Thyroid gland (tissue), 4 donors: ENCODE data around the gene AMACR. TPM values are rescaled to one million over a fixed set of nuclear protein-coding genes. Genes with fewer than 3 reads are reported as not detected.

Experiments used
- DNase-seq, 2 donors: peaks; one replicate each; pipeline ENCODE4 v3.0.0-alpha.2; 2019
- H3K27ac ChIP-seq, 3 donors: fragments of 200-600 bp; sonication (generic); 1 replicate in 2 of 3; 2 replicates in 1 of 3; pipeline ENCODE4 v1.5.1; 2016 to 2019; ENCODE audit warnings: mild to moderate bottlenecking in 1 of 3, moderate library complexity in 1 of 3
- H3K27me3 ChIP-seq: fragments of 200-600 bp; sonication (generic); one replicate; pipeline ENCODE4 v1.5.1; 2019
- H3K36me3 ChIP-seq, 2 donors: fragments of 200-600 bp; sonication (generic); one replicate each; pipeline ENCODE4 v1.5.1; 2016 to 2019
- H3K4me1 ChIP-seq, 2 donors: fragments of 200-600 bp; sonication (generic); one replicate each; pipeline ENCODE4 v1.5.1; 2017 to 2019
- H3K4me3 ChIP-seq, 3 donors: fragments of 200-600 bp; sonication (generic); replicated peaks in 1 of 3; 1 replicate in 2 of 3; 2 replicates in 1 of 3; pipeline ENCODE4 v1.5.1; 2016; ENCODE audit warnings: mild to moderate bottlenecking in 1 of 3
- H3K9me3 ChIP-seq: fragments of 200-600 bp; sonication (generic); one replicate; pipeline ENCODE4 v1.5.1; 2017
- POLR2A ChIP-seq, 2 donors: fragments of 450-650 bp; IDR thresholded peaks; one replicate each; pipeline ENCODE4 v1.6.1; 2017; ENCODE audit warnings: antibody characterized with exemption in 2 of 2, mild to moderate bottlenecking in 2 of 2, moderate library complexity in 1 of 2
- WGBS, 2 donors: methylation state at CpG; one replicate each; pipeline ENCODE4 v1.1.5; 2017; 5-methylcytosine and 5-hydroxymethylcytosine counted together
- intact Hi-C: fragments of 100-400 bp; cut with DNase I; formaldehyde crosslinking; loops from one replicate; pipeline ENCODE4 v1.15.1; 2023
- total RNA-seq, 4 donors: library from RNA; depleted of rRNA; stranded (reverse); fragments of >200 nt; gene quantifications; one replicate each; pipeline ENCODE4 v1.2.3, GENCODE V29; 2016
- TF ChIP-seq, protein P1 (sequence below), 6 experiments: fragments of 200-600 bp in 3 of 6; fragments of 450-650 bp in 3 of 6; sonication (generic) in 3 of 6; IDR thresholded peaks; one replicate each; pipeline ENCODE4 v1.5.1; 2016 to 2019; ENCODE audit warnings: antibody characterized with exemption in 6 of 6, mild to moderate bottlenecking in 2 of 6, inconsistent platforms in 1 of 6, moderate library complexity in 1 of 6

The AMACR gene
- total RNA-seq, 4 donors from 2014 or later, result 10.6 to 17.9 (median 13.5) TPM

DNA sequence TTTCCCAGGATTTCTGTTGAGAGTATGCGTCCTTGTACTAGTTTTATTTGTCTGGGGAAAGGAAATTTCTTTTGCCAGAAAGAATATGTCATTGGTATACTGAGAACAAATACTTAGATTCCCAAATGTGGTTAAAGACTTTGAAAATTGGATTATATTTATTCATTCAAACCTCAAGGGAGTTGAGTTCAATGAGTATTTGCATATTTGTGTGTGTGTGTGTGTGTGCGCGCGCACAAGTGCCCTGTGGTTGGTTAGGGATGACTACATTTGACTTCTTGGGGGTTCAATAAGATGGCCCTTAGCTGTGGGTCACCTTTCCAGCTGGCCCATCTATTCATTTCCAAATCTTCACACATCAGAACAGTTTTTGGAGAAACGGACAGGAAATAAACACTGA, 66.8 kb downstream of the AMACR start:
- TF ChIP-seq, protein P1, sequence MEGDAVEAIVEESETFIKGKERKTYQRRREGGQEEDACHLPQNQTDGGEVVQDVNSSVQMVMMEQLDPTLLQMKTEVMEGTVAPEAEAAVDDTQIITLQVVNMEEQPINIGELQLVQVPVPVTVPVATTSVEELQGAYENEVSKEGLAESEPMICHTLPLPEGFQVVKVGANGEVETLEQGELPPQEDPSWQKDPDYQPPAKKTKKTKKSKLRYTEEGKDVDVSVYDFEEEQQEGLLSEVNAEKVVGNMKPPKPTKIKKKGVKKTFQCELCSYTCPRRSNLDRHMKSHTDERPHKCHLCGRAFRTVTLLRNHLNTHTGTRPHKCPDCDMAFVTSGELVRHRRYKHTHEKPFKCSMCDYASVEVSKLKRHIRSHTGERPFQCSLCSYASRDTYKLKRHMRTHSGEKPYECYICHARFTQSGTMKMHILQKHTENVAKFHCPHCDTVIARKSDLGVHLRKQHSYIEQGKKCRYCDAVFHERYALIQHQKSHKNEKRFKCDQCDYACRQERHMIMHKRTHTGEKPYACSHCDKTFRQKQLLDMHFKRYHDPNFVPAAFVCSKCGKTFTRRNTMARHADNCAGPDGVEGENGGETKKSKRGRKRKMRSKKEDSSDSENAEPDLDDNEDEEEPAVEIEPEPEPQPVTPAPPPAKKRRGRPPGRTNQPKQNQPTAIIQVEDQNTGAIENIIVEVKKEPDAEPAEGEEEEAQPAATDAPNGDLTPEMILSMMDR (IDR thresholded peaks at IDR 0.05), result no peak
- TF ChIP-seq POLR2A (IDR thresholded peaks at IDR 0.05), result no peak
- intact Hi-C loops, result no loop called here
- Histone ChIP-seq H3K4me1 (peaks cover 0 to 8% of the 10 kb centered on the region in 2 donors), H3K27ac (no peak overlapping the region), H3K27me3 (peaks cover 18% of the 10 kb centered on the region), H3K9me3 (no peaks in the 10 kb centered on the region), H3K4me3 (no peak overlapping the region), H3K36me3 (no peaks in the 10 kb centered on the region)
- no peak for DNase-seq
- 77 to 90% methylated on average over 5 of the region's 5 CpGs for WGBS, 2 donors

DNA sequence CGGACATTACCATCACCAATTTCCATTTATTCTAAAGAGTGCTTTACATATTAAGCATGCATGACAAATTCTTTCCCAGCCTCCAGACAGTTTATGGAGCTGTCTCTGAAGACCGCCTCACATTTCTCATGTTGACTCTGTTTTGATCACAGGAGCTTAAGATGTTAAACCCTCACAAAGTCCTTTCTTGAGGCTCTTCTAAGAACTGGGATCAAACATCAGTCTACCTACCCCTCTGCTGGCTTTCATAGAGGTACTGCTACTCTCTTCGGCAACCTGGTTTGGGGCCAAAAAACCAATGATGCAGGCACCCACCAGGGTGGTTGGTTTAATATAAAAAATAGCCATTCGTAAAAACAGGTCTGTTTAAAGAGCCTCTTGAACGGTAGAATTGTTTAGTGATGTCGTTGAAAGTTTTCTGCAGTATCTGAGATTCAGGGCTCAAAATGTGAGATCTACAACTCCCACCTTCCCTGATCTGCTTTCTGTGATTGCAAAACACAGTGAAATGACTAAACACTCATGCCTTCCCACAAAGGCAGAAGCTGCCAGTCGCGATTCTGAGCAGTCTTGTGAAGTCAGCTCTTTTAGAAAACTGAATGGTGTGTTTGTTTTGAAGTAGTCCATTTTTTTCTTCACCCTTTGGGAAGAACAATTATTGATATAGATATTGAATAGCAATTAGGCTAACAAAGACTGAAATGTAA, 68.1 kb downstream of the AMACR start:
- Histone ChIP-seq H3K36me3 (no peaks in the 10 kb centered on the region), H3K4me3 (no peak overlapping the region), H3K9me3 (no peaks in the 10 kb centered on the region), H3K27ac (no peak overlapping the region), H3K27me3 (peaks cover 18% of the 10 kb centered on the region), H3K4me1 (peaks cover 0 to 12% of the 10 kb centered on the region in 2 donors)
- WGBS, 2 donors, result 47 to 51% methylated on average over 8 of the region's 8 CpGs
- DNase-seq, result no peak
- intact Hi-C loops, result loop anchor here (10.0 kb wide), 1 partner anchor 505 kb away; no protein-coding TSS in a partner anchor
- no peak for TF ChIP-seq POLR2A (IDR thresholded peaks at IDR 0.05)
- TF ChIP-seq, protein P1 (IDR thresholded peaks at IDR 0.05), result no peak

DNA sequence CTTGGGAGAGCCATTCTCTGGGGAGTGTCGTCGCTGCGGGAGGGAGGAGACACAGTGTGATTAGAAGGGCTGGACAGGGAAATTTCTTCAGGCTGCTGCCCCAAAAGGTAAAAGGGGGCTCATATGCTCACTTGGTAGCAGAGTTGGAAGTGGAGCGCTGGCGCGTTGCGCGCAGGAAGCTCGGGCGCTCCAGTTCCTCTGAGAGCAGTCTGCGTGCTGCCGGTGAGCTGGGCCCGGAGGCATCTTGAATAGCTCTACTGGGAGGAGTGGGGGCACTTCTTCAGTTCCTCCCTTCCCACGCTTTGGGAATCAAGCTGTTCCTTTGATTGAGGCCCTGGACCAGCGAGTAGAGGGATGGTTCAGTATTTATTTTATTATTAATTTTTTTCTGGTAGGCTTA, 69.0 kb downstream of the AMACR start:
- Histone ChIP-seq H3K4me1 (peaks cover 0 to 12% of the 10 kb centered on the region in 2 donors), H3K4me3 (no peak overlapping the region), H3K36me3 (no peaks in the 10 kb centered on the region), H3K9me3 (no peaks in the 10 kb centered on the region), H3K27ac (no peak overlapping the region), H3K27me3 (peaks cover 18% of the 10 kb centered on the region)
- WGBS, 2 donors, result 2 to 4% methylated on average over 7 to 15 of the region's 15 CpGs
- intact Hi-C loops, result loop anchor here (10.0 kb wide), 1 partner anchor 504 kb away; no protein-coding TSS in a partner anchor
- no peak for TF ChIP-seq POLR2A (IDR thresholded peaks at IDR 0.05)
- TF ChIP-seq, protein P1 (IDR thresholded peaks at IDR 0.05), result no peak
- no peak for DNase-seq

DNA sequence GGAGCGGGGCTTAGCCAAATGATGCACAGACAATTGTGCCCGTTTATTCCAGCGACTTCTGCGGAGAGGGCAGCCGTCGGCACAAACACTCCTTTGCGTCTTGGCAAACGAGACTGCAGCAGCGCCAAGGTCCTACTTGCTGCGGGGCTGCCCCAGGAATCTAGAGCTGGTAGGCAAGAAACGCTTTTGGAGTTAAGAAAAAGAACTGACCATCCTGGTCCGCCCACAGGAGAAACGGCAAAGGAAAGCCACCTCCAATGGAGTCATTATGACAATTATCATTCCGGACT, 69.4 kb downstream of the AMACR start:
- 15 to 29% methylated on average over 14 of the region's 14 CpGs for WGBS, 2 donors
- intact Hi-C loops, result loop anchor here (10.0 kb wide), 1 partner anchor 504 kb away; no protein-coding TSS in a partner anchor
- H3K27me3 ChIP-seq, result peaks cover 18% of the 10 kb centered on the region
- H3K9me3 ChIP-seq, result no peaks in the 10 kb centered on the region
- DNase-seq, result no peak
- no peaks in the 10 kb centered on the region for H3K36me3 ChIP-seq
- no peak overlapping the region for H3K27ac ChIP-seq
- H3K4me1 ChIP-seq, result peaks cover 0 to 12% of the 10 kb centered on the region in 2 donors
- TF ChIP-seq POLR2A (IDR thresholded peaks at IDR 0.05), result no peak
- TF ChIP-seq, protein P1 (IDR thresholded peaks at IDR 0.05), result no peak
- H3K4me3 ChIP-seq, result no peak overlapping the region

DNA sequence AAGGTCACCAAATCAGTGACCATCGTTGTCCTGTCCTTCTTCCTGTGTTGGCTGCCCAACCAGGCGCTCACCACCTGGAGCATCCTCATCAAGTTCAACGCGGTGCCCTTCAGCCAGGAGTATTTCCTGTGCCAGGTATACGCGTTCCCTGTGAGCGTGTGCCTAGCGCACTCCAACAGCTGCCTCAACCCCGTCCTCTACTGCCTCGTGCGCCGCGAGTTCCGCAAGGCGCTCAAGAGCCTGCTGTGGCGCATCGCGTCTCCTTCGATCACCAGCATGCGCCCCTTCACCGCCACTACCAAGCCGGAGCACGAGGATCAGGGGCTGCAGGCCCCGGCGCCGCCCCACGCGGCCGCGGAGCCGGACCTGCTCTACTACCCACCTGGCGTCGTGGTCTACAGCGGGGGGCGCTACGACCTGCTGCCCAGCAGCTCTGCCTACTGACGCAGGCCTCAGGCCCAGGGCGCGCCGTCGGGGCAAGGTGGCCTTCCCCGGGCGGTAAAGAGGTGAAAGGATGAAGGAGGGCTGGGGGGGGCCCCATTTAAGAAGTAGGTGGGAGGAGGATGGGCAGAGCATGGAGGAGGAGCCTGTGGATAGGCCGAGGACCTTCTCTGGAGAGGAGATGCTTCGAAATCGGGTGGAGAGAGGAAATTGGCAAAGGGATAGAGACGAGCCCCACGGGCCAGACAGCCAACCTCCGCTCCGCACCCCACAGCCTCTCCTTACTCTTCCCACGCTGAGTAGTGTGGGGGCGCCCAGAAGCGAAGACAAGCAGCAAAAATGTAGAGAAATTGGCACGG, 69.9 kb downstream of the AMACR start:
- intact Hi-C loops, result loop anchor here (10.0 kb wide), 1 partner anchor 503 kb away; no protein-coding TSS in a partner anchor
- WGBS, 2 donors, result 13 to 24% methylated on average over 27 to 53 of the region's 54 CpGs
- no peak for DNase-seq
- Histone ChIP-seq H3K4me1 (peaks cover 0 to 12% of the 10 kb centered on the region in 2 donors), H3K27me3 (peaks cover 18% of the 10 kb centered on the region), H3K27ac (no peak overlapping the region), H3K4me3 (no peak overlapping the region), H3K36me3 (no peaks in the 10 kb centered on the region), H3K9me3 (no peaks in the 10 kb centered on the region)
- no peak for TF ChIP-seq POLR2A (IDR thresholded peaks at IDR 0.05)
- TF ChIP-seq, protein P1 (IDR thresholded peaks at IDR 0.05), result no peak
